Neural crest cell (in vitro differentiated cells): Measurements from ENCODE around the gene CNOT10. TPM values are rescaled to one million over a fixed set of nuclear protein-coding genes. Genes with fewer than 3 reads are reported as not detected.
"Not testable (repeated sequence)": the region's sequence is repeated elsewhere in the genome, so short reads cannot be mapped to it uniquely, and the experiment has no call there.

Experiments used
- DNase-seq: peaks from one replicate; pipeline ENCODE4 v3.0.0; 2021; ENCODE audit warnings: low read depth, mixed read lengths, low spot score
- H3K27ac Mint-ChIP-seq: one replicate; pipeline ENCODE4 v1.8.0; 2021; ENCODE audit warnings: mild to moderate bottlenecking, mixed read lengths; ENCODE audit not compliant: unreplicated experiment
- H3K27me3 Mint-ChIP-seq: 2 replicates; pipeline ENCODE4 v1.8.0; 2021; ENCODE audit warnings: low read depth, mild to moderate bottlenecking, mixed read lengths
- H3K36me3 Mint-ChIP-seq: 2 replicates; pipeline ENCODE4 v1.8.0; 2021; ENCODE audit warnings: low read depth, mild to moderate bottlenecking, mixed read lengths
- H3K4me1 Mint-ChIP-seq: 2 replicates; pipeline ENCODE4 v1.8.0; 2021; ENCODE audit warnings: mixed read lengths
- H3K4me3 Mint-ChIP-seq: one replicate; pipeline ENCODE4 v1.8.0; 2021; ENCODE audit warnings: mild to moderate bottlenecking, mixed read lengths
- H3K9me3 Mint-ChIP-seq: 2 replicates; pipeline ENCODE4 v1.8.0; 2021; ENCODE audit warnings: mixed read lengths
- CTCF ChIP-seq: fragments of 200-600 bp; sonication (generic); conservative IDR thresholded peaks from 2 replicates; pipeline ENCODE4 v1.5.0; 2021; ENCODE audit warnings: antibody characterized with exemption, mild to moderate bottlenecking
- total RNA-seq: library from RNA; stranded (reverse); gene quantifications from 2 replicates; pipeline ENCODE4 v1.2.1, GENCODE V29; 2021

CNOT10 gene
- total RNA-seq, 1 donor from 2014 or later, result 53.6 TPM

- Mint-ChIP-seq H3K9me3 (peaks cover 3% of the 10 kb centered on the region), H3K36me3 (no peaks in the 10 kb centered on the region), H3K4me1 (peaks cover 11% of the 10 kb centered on the region), H3K27me3 (no peaks in the 10 kb centered on the region), H3K4me3 (no peak overlapping the region), H3K27ac (no peak overlapping the region)
- DNase-seq, result no peak
- TF ChIP-seq CTCF, result no peak
Observed at GRCh38 chr3:32797776-32798175, 112.8 kb downstream of the CNOT10 start.

GRCh38 chr3:32801440-32801839 is 116.5 kb downstream of the CNOT10 start:
- DNase-seq, H3K36me3 Mint-ChIP-seq, H3K4me3 Mint-ChIP-seq, H3K9me3 Mint-ChIP-seq, H3K27ac Mint-ChIP-seq, H3K27me3 Mint-ChIP-seq: not testable (repeated sequence)
- peaks cover 11% of the 10 kb centered on the region for H3K4me1 Mint-ChIP-seq

GRCh38 chr3:32813180-32813579 is 128.2 kb downstream of the CNOT10 start:
- peak overlapping the region; percentile 92 for H3K4me3 Mint-ChIP-seq
- H3K36me3 Mint-ChIP-seq, result no peaks in the 10 kb centered on the region
- peaks cover 32% of the 10 kb centered on the region for H3K4me1 Mint-ChIP-seq
- no peak for DNase-seq
- H3K27me3 Mint-ChIP-seq, result peaks cover 3% of the 10 kb centered on the region
- H3K9me3 Mint-ChIP-seq, result no peaks in the 10 kb centered on the region
- TF ChIP-seq CTCF, result no peak
- no peak overlapping the region for H3K27ac Mint-ChIP-seq

- Mint-ChIP-seq H3K36me3 (peaks cover 7% of the 10 kb centered on the region), H3K4me3 (peak overlapping the region; percentile 92), H3K4me1 (peaks cover 38% of the 10 kb centered on the region), H3K27ac (peak overlapping the region; percentile 95), H3K27me3 (peaks cover 9% of the 10 kb centered on the region), H3K9me3 (no peaks in the 10 kb centered on the region)
- no peak for DNase-seq
- no peak for TF ChIP-seq CTCF
Observed at GRCh38 chr3:32814361-32814760, 129.4 kb downstream of the CNOT10 start.

- peaks cover 16% of the 10 kb centered on the region for H3K36me3 Mint-ChIP-seq
- H3K27me3 Mint-ChIP-seq, result peaks cover 10% of the 10 kb centered on the region
- H3K4me3 Mint-ChIP-seq, result peak overlapping the region; percentile 92
- H3K9me3 Mint-ChIP-seq, result no peaks in the 10 kb centered on the region
- H3K4me1 Mint-ChIP-seq, result peaks cover 53% of the 10 kb centered on the region
- no peak for TF ChIP-seq CTCF
- DNase-seq, result peak; percentile 41
- peak overlapping the region; percentile 98 for H3K27ac Mint-ChIP-seq
Observed at GRCh38 chr3:32815841-32816438, 131.0 kb downstream of the CNOT10 start.

GRCh38 chr3:32816439-32817256 is 131.7 kb downstream of the CNOT10 start:
- Mint-ChIP-seq H3K4me3 (peak overlapping the region; percentile 92), H3K4me1 (peaks cover 61% of the 10 kb centered on the region), H3K27me3 (peaks cover 13% of the 10 kb centered on the region), H3K9me3 (no peaks in the 10 kb centered on the region), H3K36me3 (peaks cover 19% of the 10 kb centered on the region), H3K27ac (peak overlapping the region; percentile 98)
- TF ChIP-seq CTCF, result no peak
- peak; percentile 71 for DNase-seq
